HG03558 (cell line): ENCODE results near the gene FLYWCH1.
"Not testable (repeated sequence)": the region's sequence is repeated elsewhere in the genome, so short reads cannot be mapped to it uniquely, and the experiment has no call there.

Source experiments
- ATAC-seq: cut with Tn5 transposase; IDR thresholded peaks from one replicate; pipeline ENCODE4 v1.9.1; 2021; ENCODE audit warnings: moderate number of reproducible peaks; ENCODE audit not compliant: unreplicated experiment; ENCODE audit errors: extremely low read depth

The FLYWCH1 gene

GRCh38 chr16:2924901-2925755 lies 13.4 kb downstream of the FLYWCH1 start:
- ATAC-seq: no peak

GRCh38 chr16:2925951-2926649 lies 14.4 kb downstream of the FLYWCH1 start:
- no peak for ATAC-seq

GRCh38 chr16:2926650-2926999 lies 14.9 kb downstream of the FLYWCH1 start:
- no peak for ATAC-seq

GRCh38 chr16:2927010-2927646 lies 15.4 kb downstream of the FLYWCH1 start:
- ATAC-seq: no peak

DNA sequence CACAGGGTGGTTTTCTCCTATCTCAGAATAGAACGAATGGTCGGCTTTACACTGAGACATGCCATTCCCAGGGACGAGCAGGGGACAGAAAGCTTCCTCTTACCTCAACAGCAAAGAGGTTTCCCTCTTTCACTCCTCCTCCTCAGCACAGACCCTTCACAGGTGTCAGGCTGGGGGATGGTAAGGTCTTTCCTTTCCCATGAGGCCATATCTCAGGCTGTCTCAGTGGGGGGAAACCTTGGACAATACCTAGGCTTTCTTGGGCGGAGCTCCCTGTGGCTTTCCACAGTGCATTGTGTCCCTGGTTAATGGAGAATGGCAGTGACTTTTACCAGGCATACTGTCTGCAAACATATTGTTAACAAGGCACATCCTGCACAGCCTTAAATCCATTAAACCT lies 16.4 kb downstream of the FLYWCH1 start:
- not testable (repeated sequence) for ATAC-seq

DNA sequence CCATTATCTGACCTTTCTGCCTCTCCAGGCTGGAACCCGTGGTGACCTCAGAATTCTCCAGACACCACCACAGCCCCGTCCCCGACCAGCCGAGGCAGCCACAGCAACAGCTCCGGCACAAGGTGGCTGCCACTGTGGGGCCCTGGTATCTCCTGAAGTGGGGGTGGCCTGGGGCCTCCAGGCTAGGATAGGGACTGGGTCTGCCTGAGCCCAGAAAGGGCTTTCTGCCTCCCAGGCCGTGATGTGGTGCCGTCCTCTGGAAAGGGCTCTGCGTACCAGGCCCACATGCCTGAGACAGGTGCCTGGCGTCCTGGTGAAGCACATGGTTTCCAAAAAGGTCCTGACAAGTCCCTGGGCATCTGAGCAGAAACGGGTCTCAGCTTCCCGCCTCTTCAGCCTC lies 17.1 kb downstream of the FLYWCH1 start:
- ATAC-seq: no peak

DNA sequence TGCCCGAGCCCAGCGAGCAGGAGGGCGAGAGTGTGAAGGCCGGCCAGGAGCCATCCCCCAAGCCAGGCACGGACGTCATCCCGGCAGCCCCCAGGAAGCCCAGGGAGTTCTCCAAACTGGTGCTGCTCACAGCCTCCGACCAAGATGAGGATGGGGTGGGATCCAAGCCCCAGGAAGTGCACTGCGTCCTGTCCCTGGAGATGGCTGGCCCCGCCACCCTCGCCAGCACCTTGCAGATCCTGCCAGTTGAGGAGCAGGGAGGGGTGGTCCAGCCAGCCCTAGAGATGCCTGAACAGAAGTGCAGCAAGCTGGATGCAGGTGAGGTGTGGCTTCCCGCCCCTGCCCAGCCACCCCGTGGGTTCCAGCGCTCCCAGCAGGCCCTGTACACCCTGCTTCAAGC lies 18.0 kb downstream of the FLYWCH1 start:
- no peak for ATAC-seq

GRCh38 chr16:2930236-2930635 lies 18.5 kb downstream of the FLYWCH1 start:
- no peak for ATAC-seq

- ATAC-seq: not testable (repeated sequence)
Observed at GRCh38 chr16:2931231-2931914, 19.6 kb downstream of the FLYWCH1 start.

- ATAC-seq: no peak
Observed at GRCh38 chr16:2933136-2933535, 21.4 kb downstream of the FLYWCH1 start.

- ATAC-seq: no peak
Observed at GRCh38 chr16:2933701-2934100, 22.0 kb downstream of the FLYWCH1 start.

DNA sequence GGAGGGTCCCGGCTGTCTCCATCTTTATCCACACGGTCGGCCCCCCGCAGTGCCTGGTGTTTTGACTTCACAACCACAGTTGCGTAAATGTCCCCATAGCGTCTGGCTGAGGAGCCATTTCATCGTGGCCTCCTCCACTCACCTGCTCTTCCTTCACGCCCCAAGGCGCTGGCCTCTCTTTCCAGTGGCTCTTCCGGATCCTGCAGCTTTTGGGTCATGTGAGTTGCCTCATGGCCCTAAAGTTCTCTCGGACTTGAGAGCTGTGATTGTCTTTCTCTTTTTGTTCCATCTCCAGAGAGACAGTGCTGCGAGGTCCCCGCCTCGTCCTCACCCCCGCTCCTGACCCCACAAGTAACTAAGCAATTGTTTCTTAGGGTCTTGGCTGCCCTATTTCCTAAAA lies 22.7 kb downstream of the FLYWCH1 start:
- no peak for ATAC-seq

DNA sequence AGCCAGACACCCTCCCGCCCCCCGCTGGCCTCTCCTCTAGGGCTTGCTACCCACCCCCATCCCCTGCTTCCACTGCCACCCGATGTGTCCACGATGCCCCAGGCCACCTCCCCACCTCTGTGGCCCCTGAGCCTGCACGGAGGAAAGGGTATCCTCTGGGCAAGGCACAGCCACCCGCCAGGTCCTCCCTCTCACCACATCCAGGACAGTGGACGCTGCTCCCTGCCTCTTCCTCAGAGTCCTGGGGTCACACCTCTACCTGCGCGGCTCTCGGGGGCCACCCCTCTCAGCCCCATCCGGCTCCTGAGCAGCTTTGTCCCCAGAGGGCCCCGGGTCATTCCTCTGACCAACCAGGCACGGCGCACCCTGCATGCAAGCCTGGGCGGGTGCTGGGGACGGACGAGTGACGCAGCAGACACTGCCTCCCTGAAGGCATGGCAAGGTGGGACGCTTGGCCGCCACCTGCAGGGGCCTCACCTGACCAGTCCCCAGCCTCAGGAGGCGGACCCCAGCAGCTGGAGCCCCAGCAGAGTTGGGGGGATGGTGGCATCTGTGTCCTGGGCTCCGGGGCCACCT lies 24.8 kb downstream of the FLYWCH1 start:
- no peak for ATAC-seq

DNA sequence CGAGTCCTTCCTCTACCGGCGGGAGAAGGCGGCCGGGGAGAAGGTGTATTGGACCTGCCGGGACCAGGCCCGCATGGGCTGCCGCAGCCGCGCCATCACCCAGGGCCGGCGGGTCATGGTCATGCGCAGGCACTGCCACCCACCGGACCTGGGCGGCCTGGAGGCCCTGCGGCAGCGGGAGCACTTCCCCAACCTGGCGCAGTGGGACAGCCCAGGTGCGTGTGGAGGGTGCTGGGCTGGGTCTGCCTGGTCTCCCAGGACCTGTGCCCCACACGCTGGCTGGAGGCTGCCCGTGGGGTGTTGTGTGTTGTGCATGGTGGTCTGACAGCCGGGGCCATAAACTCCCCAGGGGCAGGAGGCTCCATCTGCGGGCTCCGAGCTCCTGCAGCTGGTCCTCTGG lies 25.4 kb downstream of the FLYWCH1 start:
- ATAC-seq: no peak

DNA sequence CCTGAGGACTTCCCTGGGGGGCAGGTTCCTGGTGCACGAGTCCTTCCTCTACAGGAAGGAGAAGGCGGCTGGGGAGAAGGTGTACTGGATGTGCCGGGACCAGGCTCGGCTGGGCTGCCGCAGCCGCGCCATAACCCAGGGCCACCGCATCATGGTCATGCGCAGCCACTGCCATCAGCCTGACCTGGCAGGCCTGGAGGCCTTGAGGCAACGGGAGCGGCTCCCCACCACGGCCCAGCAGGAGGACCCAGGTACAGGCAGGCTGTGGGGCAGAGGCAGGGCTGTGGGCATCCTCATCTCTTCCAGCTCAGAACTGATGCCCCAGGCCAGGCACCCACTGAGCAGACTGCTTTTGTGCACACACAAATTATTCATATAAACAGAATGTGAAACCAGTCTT lies 26.5 kb downstream of the FLYWCH1 start:
- no peak for ATAC-seq

DNA sequence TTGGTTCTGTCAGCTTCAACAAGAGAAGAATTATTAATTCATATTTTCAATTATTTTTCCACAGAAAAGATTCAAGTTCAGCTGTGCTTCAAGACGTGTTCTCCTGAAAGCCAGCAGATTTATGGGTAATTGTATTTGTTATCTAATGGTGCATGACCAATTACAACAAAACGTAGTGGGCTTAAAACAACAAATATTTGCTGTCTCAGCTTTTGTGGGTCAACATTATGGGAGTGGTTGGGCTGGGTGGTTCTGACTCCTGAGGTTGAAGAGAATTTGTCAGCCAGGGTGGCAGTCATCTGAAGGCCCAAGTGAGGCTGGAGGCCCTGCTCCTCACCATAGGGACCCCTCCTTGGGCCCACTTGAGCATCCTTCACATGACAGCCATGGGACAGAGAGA lies 28.2 kb downstream of the FLYWCH1 start:
- no peak for ATAC-seq

GRCh38 chr16:2942045-2942444 lies 30.3 kb downstream of the FLYWCH1 start:
- no peak for ATAC-seq

- ATAC-seq: not testable (repeated sequence)
Observed at GRCh38 chr16:2943716-2944115, 32.0 kb downstream of the FLYWCH1 start.

DNA sequence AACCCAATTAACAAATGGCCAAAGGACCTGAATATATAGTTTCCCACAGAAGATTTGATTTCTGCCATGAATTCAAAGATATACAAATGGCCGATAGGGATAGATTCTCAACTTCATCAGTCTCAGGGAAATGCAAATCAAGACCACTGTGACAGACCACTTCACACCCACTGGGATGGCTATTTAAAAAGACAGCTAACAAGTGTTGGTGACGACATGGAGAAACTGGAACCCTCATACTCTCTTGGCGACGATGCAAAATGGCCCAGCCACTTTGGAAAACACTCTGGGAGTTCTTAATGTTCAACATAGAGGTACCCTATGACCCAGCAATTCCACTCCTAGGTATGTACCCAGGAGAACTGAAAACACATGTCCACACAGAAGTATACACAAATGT lies 34.9 kb downstream of the FLYWCH1 start:
- no peak for ATAC-seq
